ENCODE data around the gene TBC1D16.

The TBC1D16 gene

DNA sequence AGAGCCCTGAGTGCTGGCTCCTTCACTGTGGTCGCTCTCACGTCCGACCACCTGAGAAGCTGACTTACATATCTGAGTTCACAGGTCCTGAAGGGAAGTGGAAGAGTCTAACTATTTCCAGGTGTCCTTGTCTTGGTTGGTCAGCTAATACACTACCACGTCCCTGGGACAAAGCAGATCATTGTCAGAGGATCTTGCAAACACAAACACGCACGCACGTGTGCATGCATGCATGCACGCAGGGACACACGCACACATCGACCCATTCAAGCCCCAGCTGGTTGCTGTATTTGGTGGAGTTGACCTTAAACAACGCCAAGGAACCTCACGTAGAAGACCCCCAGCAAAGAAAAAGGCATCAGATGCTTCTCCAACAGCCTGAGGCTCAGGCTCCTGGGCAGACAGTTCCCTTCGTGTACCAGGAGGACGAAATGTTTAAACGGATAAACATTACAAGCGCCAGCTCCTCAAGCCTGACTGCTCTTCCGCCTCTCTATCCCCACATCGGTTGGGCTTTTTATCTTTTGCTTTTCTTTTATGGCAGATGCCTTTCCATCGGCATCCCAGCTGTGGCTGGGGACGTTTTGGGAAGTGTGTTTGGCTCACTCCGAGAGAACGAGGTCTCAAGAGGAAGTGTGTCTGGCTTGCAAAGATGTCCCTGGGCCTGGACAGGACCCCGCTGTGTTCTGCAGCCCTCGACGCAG lies 95.8 kb downstream of the TBC1D16 start:
- no peak for DNase-seq (ENCODE audit: low read depth, low spot score)

DNA sequence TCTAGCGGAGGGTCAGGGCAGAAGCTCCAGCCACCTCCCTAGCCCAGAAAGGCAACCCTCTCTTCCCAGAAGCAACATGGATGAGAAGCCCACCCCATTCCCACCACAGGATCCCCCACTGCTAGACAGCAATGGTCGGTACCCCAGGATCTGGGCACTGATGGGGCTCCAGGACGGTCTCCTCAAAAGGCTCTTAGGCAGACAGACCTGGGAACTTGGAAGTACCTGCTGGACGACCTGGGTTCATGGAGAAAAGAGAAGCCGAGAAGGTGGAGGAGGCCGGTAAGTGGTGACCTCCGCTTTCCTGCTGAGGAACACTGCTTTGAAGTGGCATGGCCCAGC lies 96.6 kb downstream of the TBC1D16 start:
- DNase-seq (ENCODE audit: low read depth, low spot score): no peak

DNA sequence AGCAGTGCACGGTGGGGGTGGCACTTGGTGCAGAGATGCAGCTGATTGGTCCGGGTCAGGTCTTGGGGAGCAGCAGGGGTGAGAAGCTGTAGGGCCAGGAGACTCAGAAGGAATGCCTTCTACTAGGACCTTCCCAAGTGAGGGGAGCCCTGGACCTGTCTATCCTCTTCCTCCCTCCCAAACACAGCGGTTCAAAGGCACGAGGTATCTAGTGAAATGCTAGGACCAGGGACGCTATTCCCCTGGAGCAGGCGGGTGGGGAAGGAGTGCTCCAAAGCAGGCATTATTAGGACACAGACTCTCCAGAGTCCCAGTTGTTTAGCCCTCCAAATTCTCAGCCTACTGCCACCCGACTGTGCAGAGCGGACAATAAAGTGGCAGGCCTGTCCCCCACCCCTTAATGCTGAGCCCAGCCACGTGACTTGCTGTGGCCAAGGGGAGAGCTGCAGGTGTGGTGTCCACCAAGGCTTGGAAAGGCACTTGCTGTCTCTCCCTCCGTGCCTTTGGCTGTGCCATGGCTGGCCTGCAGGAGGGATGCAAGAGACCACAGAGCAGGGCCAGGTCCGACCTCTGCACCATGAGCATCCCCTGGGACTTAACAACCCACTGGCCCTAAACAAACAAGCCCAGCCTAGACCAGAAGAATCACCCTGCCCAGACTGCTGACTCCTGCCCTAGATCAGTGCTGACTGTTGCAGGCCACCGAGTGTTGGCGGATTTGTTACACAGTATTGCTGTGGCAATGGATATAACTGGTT lies 97.2 kb downstream of the TBC1D16 start:
- no peak for DNase-seq (ENCODE audit: low read depth, low spot score)

DNA sequence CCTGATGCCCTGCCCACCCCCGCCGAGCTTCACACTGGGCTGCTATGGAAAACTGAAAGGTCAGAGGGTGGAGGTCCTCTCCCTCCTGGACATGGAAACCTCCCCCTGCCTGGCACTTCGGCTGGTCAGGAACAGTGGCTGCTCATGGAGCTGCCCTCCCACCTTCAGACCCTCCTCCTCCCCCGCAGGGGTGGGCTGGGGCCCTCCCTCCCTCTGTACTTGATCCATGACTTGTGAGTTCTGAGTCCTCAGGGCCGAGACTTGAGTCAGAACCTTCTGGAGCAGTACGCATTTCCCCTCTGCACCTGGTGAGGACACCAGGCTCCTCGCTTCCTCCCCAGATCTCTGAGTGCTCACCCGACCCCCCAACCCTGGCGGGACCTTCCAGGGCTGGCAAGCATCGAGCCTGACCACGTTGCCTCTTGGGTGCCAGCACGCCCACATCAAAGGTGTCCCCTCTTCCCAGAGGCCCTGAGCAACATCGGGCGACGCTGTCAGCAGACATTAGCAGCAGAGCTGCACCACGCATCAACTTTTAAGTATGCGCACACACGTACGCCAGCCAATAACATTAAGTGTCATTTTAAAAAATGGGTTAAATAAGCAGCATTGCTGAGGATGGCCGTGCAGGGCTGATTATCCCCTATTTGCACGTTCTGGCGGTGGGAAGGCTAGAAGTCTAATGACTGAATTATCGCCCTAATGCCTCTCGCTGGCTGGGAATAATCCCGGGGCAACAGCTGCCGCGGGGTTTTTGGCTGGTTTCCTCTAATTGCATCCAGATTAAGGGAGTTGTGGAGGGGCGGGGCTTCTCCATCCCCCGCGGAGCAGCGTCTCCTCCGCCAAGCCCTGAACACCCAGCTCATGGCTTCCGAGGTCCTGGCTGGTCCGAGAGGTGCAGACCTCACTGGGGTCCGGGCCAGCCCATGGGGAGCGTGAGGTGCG lies 98.0 kb downstream of the TBC1D16 start:
- DNase-seq (ENCODE audit: low read depth, low spot score): no peak

DNA sequence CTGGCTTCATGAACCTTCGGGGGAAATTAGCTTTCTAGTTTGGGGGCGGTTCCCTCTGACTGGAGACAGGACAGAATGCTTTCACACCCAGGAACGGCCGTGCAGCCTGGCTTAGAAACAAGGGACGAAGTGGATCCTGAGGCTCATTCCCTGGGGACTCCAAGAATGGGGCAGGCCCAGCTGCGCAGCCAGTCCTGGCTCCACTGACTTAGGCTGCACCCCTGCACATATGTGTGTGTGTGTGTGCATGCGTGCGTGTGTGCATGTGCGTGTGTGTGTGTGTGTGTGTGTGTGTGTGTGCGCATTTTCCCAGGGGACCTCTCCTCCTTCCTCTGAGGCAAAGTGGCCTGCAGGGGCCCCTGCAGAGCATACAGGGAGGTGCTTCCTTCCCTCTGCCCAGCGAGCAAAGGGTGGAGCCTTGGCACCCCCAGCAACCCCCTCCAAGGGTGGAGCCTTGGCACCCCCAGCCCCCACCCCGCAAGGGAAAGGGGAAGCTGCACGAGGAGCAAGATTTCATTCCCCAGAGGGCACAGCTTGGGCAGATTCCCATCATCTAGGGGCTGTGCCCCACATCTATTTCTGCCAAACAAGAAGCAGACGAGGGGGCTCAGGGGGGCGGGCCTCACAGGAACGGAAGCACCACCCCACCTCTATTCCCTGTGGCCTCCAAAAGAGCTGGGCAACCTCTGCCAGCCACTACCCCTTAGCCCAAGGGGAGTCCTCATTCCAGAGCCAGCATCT lies 98.9 kb downstream of the TBC1D16 start:
- DNase-seq (ENCODE audit: low read depth, low spot score): no peak

DNA sequence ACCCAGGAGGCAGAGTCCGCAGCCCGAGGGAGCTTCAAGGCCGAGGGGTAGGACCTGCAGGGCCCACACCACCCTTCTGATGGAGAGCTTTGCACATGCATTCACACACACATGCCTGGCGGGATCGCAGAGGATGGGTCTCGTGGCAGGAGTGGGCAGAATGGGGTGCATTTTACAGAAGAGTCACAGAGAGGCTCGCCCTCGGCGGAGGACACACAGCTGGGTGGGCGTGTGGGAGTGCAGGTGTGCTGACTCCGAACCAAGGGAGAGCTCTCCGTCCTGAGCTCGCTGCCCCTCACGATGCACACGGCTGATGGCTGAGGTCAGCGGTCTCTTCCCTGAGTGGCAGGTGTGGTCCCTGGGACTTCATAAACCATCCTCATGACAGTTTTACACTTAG lies 99.6 kb downstream of the TBC1D16 start:
- no peak for DNase-seq (ENCODE audit: low read depth, low spot score)

DNA sequence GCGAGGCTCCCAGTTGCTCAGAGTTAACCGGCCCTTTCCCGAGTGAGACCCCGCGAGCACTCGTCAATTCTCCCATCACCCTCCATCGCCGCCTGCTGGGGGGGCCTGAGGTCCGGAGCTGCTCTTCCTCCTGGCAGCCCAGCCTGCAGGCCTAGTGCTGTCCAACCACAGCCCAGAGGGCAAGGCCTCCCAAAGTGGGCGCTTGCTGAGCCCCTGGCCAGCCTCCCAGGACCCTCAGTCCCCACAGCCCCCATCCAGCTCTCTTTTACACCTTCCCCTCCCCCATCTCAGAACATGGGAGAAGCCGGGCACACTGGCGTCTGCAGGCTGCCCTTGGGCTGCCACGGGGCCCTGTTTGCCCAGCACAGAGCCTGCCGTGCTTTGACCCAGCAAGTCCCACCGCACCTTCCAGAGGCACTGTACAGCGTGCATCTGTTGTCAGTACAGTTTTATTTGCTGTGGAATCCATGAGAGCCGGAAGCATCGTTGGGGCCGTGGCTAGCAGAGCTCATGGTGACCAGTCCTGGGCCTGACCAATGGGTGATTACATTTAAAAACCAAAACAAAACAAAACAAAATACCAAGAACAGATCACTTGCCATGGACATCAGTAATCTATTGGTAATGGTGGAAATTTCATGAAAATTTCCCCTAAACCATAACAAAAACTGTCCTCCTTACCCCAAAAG lies 100.3 kb downstream of the TBC1D16 start:
- no peak for DNase-seq (ENCODE audit: low read depth, low spot score)

DNA sequence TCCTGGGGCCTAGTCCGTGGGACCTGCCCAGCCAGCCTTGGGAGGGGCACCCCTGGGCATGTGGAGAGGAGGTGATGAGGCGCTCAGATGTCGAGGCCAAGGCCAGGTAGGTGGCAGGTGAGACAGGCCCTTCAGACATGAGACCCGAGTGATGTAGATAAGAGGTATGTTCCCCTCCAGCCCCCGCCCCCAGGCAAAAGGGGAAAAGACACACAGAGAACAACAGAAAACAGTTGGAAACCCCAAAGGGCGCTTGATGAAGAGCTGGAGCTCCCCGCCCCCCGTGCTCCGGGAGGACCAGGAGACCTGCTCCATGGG lies 101.1 kb downstream of the TBC1D16 start:
- DNase-seq (ENCODE audit: low read depth, low spot score): no peak

DNA sequence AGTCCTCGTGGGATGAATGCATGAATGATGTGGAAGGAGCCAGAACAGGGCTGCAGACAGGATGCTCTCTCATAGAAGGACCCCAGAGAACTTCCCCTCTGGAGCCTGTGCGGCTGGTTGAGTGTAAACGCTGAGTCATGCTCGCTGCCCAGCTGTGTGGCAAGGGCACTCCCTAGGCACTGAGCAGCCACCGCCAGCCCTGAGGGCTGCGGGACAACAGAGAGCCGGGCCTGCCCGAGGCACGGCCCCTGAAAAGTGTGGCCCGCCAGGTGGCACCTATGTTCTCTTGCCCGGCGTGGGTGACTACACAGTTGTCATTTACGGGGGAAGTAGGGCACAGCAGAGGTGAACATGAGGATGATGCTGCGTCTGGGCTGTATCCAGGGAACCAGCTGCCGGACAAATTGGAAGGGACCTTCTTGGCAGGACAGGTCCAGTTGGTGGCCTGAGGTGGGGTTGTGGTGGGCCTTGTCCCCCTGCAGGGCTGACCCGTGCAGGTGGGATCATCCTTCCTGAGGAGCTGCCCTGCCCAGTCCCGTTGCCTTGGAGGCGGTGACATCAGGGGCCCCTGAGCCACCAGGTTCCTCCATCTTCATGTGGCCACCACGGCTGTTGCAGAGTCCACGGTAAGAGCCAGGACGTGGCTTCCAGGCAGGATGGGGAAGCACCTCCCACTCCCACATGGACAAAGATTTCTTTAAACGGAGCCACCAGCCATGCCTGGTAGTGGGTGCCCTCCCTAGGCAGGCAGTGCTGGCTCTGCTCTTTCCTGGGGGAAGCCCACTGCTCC lies 101.6 kb downstream of the TBC1D16 start:
- DNase-seq (ENCODE audit: low read depth, low spot score): no peak

DNA sequence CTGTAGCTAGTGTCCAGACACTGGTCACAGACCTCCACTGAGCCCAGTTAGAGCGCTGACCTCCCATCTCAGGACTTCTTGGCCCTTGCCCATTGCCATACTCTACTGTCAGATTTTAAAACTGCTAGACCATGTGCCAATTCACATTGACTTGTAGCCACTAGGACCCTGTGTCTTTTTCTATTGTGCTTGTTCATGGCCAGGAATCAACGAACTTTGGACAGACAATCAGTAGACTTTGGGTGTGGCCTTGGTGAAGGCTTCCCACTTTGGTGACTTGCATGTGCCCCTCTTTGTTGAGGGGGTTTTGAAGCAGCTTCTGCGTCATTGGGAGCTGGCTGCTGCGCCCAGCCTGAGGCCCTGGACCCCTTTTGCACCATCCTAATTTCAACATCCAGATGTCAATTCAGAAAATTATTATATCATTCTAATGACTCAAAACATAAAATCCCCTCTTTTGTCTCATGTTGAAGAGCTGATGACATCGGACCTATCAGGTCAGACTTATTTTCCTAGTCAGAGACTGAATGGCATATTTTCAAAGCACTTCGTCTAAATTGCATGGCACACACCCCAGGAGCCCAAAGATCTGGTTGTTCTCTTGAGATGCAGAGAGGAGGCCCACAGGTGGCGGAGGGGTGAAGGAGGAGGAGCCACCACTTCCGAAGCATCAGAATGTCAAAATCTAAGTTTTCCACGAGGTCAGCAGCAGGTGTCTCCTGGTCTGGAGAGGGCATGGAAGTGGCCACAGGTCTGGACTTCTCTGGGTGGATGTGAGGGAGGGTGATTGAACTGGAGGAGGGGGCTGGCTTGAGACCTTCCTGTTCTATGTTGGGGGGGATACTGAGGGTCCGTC lies 103.0 kb downstream of the TBC1D16 start:
- DNase-seq (ENCODE audit: low read depth, low spot score): no peak

DNA sequence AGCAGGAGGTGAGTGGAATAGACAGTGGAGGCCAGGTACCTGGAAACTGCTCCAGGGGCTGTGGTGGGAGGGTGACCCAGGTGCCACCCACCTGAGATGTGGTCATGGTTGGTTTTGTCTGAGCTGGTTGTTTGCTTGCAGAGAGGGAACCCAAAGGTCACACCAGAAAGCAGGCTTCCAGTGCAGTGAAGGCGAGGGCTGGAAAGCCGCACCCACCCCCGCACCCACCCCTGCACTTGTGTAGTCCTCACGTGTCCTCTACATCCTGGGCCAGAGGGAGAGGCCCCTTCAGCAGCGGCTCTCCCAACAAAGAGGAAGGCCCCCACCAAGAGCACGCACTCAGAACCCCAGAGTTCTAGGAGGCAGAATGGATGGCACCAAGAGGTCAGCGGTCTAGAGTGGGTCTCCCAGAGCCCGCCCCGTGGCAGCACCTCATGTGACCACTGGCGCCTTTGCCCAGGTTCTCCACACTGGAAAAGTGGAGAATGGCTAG lies 103.8 kb downstream of the TBC1D16 start:
- DNase-seq (ENCODE audit: low read depth, low spot score): no peak

DNA sequence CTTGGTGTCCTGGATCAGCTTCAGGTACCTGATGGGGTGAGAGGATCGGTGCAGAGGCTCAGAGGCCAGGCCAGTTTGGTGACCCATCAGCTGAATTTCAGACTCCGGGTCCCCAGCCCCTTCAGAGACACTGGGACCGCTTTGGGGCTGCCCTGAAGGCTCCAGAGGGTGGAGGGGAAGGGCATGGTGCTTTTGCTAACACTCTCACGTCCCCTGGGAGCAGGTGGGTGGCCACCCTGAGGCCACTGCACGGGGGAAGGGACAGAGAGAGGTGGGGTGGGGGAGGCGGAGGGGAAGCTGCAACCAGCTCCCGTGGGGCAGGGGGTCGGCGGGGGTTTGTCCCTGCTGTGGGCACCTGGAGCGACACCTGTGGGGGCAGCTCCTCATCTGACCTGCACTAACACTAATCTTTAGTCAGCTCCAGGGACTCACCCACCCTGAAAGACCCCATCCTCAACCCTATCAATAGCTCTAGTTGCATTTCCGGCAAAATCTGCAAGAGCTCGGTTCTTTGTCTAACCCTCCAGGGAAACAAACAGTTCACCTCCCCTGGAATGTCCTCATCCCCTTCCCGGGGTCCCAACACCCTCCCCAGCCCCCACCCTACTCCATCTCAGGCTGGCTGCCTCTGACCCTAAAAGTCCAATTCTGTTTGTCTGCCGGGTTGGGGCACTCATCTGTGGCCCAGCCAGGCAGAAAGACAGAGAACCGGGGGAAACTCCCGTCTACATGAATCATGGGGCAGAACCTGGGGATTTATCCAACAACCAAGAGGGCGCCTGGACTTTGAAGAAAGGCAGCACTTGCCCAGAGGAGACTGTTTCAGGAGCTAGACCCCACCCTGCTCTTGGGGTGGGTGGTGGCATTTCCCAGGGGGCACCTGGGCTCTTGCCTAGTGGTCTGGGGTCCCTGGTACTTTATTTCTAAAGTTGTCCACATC lies 104.5 kb downstream of the TBC1D16 start:
- DNase-seq (ENCODE audit: low read depth, low spot score): no peak

DNA sequence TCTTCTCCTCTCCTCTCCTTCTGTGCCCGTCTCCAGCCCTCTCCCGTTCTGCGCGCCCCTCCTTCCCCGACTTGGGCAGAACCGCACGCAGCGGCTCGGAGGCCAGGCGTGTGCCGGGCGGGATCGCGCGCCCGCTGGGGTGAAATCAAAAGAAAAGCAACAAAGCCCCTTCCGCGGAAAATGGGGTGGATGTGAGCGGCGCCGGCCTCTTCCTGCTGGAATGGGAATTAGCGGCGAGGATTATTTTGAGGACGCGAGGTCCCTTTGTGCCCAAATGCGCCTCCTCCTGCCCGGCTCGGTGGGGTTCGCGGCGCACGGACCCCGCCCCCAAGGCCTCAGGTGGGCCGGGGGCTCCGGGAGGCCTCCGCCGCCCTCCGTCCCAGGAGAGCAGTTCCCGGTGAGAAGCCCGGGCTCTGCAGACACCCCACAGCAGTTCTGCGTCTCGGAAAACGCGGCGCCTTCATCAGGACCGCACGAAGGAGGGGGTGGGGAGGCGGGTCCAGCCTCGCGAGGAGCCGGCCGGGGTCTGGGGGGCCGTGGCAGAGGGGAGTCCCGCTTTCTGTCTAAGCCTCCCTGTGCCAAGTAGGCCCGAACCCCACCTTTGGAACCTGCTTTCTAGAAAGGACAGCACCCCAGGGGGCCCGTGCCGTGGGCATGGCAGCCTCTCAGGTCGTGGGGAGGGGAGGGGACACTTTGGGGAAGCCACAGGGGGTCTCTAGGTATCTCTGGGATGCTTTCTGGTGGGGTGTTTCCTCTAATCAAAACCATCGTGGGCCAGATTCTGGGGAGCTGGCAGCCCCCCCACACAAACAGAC lies 105.4 kb downstream of the TBC1D16 start:
- no peak for DNase-seq (ENCODE audit: low read depth, low spot score)

DNA sequence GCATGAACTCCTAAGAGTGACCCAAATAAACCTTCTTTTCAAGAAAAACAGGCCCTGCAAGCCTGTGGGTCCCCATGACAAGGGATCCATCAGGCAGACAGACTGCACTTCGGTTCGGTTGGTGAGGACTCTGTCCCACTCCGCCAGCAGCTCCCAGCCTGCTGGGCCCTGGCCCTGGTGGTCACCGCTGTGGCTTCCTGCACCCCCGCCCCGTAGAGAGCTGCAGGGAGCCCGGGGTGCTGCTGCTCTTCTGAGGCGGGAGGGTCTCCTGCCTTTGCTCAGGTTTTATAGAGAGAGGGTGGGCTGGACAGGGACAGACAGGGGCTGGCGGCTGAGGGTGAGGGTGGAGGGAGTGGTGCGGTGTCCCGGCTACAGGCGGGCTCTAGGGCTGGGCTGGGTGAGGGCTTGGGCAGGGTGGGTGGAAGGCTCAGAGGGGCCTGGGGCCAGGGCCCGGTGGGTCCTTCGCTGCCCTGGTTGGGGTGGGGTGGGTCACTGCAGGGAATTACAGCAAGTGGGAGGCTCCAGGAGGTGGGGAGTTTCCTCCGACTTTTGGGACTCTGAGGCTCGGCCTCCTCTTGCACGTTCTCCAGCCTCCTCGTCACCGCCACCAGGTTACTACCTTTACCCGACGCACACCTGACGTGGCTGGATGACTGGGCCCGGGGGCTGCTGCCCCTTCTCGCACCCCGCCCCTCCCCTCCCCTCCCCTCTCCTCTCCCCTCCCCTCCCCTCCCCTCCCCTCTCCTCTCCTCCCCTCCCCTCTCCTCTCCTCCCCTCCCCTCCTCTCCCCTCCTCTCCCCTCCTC lies 106.2 kb downstream of the TBC1D16 start:
- no peak for DNase-seq (ENCODE audit: low read depth, low spot score)

DNA sequence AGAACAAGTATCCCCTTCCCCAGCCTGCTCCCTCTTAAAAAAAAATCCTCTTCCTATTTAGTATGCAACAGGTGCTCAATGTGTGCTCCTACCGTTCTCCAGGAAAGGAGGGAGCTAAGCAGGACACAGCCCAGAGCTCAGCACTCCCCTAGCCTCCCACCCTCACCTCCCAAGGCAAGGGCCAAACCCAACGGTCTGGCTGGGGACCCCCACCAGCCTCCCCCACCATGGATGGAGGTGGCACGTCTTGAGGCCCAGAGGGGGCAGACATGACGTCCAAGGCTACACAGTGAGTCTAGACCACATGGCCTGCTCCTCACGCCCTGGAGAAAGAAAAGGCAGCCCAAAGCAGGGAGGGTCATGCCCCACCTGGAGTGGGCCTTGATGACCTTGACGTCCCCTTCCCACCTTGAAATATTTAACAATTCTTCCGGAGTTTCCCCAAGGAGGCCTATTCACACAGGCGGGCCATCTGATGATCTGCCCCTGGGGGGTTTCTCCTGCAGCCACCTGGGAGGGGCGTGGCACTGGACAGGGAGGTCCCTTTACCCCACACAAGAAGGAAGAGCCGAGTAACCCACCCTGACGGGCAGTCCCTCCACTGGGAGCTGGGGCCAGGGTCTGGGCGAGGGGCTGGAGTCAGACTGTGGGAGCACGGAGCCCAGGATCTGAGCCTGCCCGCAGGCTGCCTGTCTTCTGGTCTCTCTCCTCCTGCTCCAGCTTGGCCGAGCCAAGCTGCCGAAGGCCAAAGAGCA lies 107.0 kb downstream of the TBC1D16 start:
- no peak for DNase-seq (ENCODE audit: low read depth, low spot score)
